HepG2 (cell line): ENCODE data around the gene DPM2. TPM values are rescaled to one million over a fixed set of nuclear protein-coding genes. Genes with fewer than 3 reads are reported as not detected.

Experiments
- CAMTA2 ChIP-seq: sonication (generic); formaldehyde crosslinking; IDR thresholded peaks from 2 replicates; pipeline ENCODE4 v1.4.0; 2020; ENCODE audit warnings: mild to moderate bottlenecking, missing genetic modification reagents, borderline replicate concordance
- GZF1 ChIP-seq: sonication (generic); formaldehyde crosslinking; IDR thresholded peaks from 2 replicates; pipeline ENCODE4 v1.5.1; 2020; ENCODE audit warnings: mild to moderate bottlenecking, missing genetic modification reagents
- HMGA1 ChIP-seq: sonication (generic); formaldehyde crosslinking; conservative IDR thresholded peaks from 2 replicates; pipeline ENCODE4 v1.4.0; 2020; ENCODE audit warnings: missing genetic modification reagents
- HNRNPUL1 ChIP-seq: fragments of 200-400 bp; formaldehyde crosslinking; IDR thresholded peaks from 2 replicates; pipeline ENCODE4 v1.6.1; 2017; ENCODE audit warnings: low read depth, mild to moderate bottlenecking, low read length, moderate library complexity
- MXI1 ChIP-seq: IDR thresholded peaks from 3 replicates; pipeline ENCODE4 v1.6.1; 2012; ENCODE audit warnings: low read depth, low read length, inconsistent platforms, borderline replicate concordance
- NCOR1 ChIP-seq: fragments of 200-600 bp; sonication (generic); IDR thresholded peaks from 2 replicates; pipeline ENCODE4 v1.7.0; 2017; ENCODE audit warnings: antibody characterized with exemption, low read length, borderline replicate concordance
- NFATC3 ChIP-seq: sonication (generic); formaldehyde crosslinking; IDR thresholded peaks from 2 replicates; pipeline ENCODE4 v1.5.1; 2020; ENCODE audit warnings: mild to moderate bottlenecking, missing genetic modification reagents
- NR2C2 ChIP-seq: sonication (generic); formaldehyde crosslinking; IDR thresholded peaks from 2 replicates; pipeline ENCODE4 v1.4.0; 2020; ENCODE audit warnings: missing genetic modification reagents, mild to moderate bottlenecking, moderate library complexity, borderline replicate concordance
- REST ChIP-seq, 2 experiments: IDR thresholded peaks; 2 replicates each; pipeline ENCODE4 v1.6.1; 2011 to 2012; ENCODE audit warnings: low read length in 2 of 2, borderline replicate concordance in 1 of 2, low read depth in 1 of 2, mild to moderate bottlenecking in 1 of 2, moderate library complexity in 1 of 2
- SMAD3 ChIP-seq: sonication (generic); formaldehyde crosslinking; IDR thresholded peaks from 2 replicates; pipeline ENCODE4 v1.4.0; 2020; ENCODE audit warnings: missing genetic modification reagents
- ZBTB20 ChIP-seq: sonication (generic); formaldehyde crosslinking; IDR thresholded peaks from 2 replicates; pipeline ENCODE4 v1.8.1; 2023; ENCODE audit warnings: missing genetic modification reagents, low read depth, mild to moderate bottlenecking, borderline replicate concordance
- ZFP91 ChIP-seq: sonication (generic); formaldehyde crosslinking; IDR thresholded peaks from 2 replicates; pipeline ENCODE4 v1.9.0; 2022; ENCODE audit warnings: missing genetic modification reagents, mild to moderate bottlenecking, borderline replicate concordance
- ZNF260 ChIP-seq: sonication (generic); formaldehyde crosslinking; IDR thresholded peaks from 2 replicates; pipeline ENCODE4 v1.4.0; 2020; ENCODE audit warnings: missing genetic modification reagents, low read depth, mild to moderate bottlenecking, borderline replicate concordance
- ZNF326 ChIP-seq: sonication (generic); formaldehyde crosslinking; IDR thresholded peaks from 2 replicates; pipeline ENCODE4 v1.4.0; 2020; ENCODE audit warnings: missing genetic modification reagents, borderline replicate concordance
- ZNF468 ChIP-seq: sonication (generic); formaldehyde crosslinking; IDR thresholded peaks from 2 replicates; pipeline ENCODE4 v1.8.0; 2022; ENCODE audit warnings: mild to moderate bottlenecking, moderate library complexity, missing genetic modification reagents
- ZNF816 ChIP-seq: sonication (generic); formaldehyde crosslinking; IDR thresholded peaks from 2 replicates; pipeline ENCODE4 v1.8.0; 2022; ENCODE audit warnings: missing genetic modification reagents, mild to moderate bottlenecking, borderline replicate concordance
- ZSCAN25 ChIP-seq: sonication (generic); formaldehyde crosslinking; IDR thresholded peaks from 2 replicates; pipeline ENCODE4 v1.8.0; 2022; ENCODE audit warnings: mild to moderate bottlenecking, missing genetic modification reagents
- polyA plus RNA-seq, 8 experiments: library from polyadenylated mRNA; depleted of rRNA in 3 of 8; stranded (reverse) in 7 of 8; unstranded in 1 of 8; fragments of >200 nt; fragmentation: Illumina TruSeq in 4 of 8; extraction: Trizol in 4 of 8; gene quantifications; 2 replicates each; pipeline versions ENCODE4 v1.2.1 to v1.2.3, GENCODE V29; 2011 to 2016; ENCODE audit warnings: low read depth in 4 of 8, missing spikeins in 1 of 8, mixed read lengths in 1 of 8; ENCODE audit not compliant: insufficient read depth in 1 of 8
- total RNA-seq, 5 experiments: library from RNA; depleted of rRNA; stranded (reverse); fragments of >200 nt; fragmentation: Illumina TruSeq; extraction: Trizol; gene quantifications; 2 replicates each; pipeline ENCODE4 v1.2.3, GENCODE V29; 2016; ENCODE audit warnings: low read depth in 1 of 5
- TF ChIP-seq, protein P1 (sequence below): sonication (generic); formaldehyde crosslinking; IDR thresholded peaks from 2 replicates; pipeline ENCODE4 v1.8.0; 2022; ENCODE audit warnings: mild to moderate bottlenecking, missing genetic modification reagents, moderate library complexity
- TF ChIP-seq, protein P2 (sequence below): sonication (generic); formaldehyde crosslinking; conservative IDR thresholded peaks from 2 replicates; pipeline ENCODE4 v1.4.0; 2020; ENCODE audit warnings: missing genetic modification reagents
- TF ChIP-seq, protein P3 (sequence below): sonication (generic); formaldehyde crosslinking; IDR thresholded peaks from 2 replicates; pipeline ENCODE4 v1.4.0; 2020; ENCODE audit warnings: missing genetic modification reagents

DPM2 gene
- total and polyA plus RNA-seq, 2 of the 13 experiments (the other 11 are each of a cell fraction or from before 2014, with no cell fraction given), result 24.8 to 35.3 TPM

DNA sequence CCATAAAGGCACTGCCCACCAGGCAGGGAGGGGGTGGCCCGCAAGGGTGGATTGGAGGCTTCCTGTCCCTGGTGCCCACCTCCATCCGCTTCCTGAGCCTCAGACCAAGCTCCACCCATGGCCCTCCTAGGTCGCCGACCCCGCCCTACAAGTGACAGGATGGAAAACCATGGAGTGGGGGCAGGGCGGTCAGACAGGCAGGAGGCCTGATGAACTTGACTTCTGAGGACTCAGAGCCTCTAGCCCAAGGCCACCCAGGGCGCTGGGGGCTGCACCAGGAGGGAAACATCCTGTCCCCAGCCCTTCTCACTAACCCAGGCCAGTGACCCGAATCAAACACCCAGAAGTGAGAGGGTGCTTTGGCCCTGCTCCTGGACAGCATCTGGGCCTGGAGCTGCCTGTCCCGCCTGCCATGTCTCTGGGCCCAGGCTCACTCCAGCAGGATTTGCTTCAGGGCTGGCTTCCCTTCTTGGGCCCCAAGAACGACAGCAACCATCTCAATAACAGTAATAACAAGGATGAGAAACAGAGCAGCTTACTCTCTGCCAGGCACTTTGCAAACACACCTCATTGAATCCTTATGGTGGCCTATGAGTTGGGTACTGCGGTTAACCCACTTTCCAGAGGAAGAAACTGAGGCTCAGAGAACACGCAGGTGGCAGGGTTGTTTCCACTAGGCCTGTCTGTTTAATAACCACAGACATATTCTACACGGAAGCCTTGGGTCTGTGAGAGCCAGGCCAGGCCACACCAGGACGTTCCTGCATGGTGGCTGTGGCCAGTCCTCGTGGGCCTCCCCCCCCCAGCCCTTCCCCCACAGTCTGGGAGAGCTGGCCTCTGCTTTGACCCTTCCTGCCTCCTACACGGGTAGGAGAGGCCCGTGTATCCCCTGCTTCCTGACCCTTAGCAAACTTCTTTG lies 33.8 kb downstream of the DPM2 start (continued):
- TF ChIP-seq ZFP91, result peak; percentile 78; the same call in 1 of the 2 replicates
- TF ChIP-seq ZNF816, result peak; percentile 51; the same call in 1 of the 2 replicates
- no peak for TF ChIP-seq HMGA1 (CRISPR knock-in tag)
- no peak for TF ChIP-seq ZBTB20 (CRISPR knock-in tag)
- TF ChIP-seq NR2C2 (CRISPR knock-in tag), result no peak
- no peak for TF ChIP-seq ZNF326 (CRISPR knock-in tag)
- peak; percentile 62; the same call in 1 of the 2 replicates for TF ChIP-seq SMAD3 (CRISPR knock-in tag)
- TF ChIP-seq NCOR1, result peak; percentile 48; the same call in 1 of the 2 replicates
- TF ChIP-seq ZNF260 (CRISPR knock-in tag), result no peak
- no peak for TF ChIP-seq ZNF468 (CRISPR knock-in tag)
- no peak for TF ChIP-seq GZF1 (CRISPR knock-in tag)
- peak; percentile 62; the same call in 1 of the 3 replicates for TF ChIP-seq MXI1
- no peak for TF ChIP-seq CAMTA2 (CRISPR knock-in tag)
- TF ChIP-seq, protein P1, sequence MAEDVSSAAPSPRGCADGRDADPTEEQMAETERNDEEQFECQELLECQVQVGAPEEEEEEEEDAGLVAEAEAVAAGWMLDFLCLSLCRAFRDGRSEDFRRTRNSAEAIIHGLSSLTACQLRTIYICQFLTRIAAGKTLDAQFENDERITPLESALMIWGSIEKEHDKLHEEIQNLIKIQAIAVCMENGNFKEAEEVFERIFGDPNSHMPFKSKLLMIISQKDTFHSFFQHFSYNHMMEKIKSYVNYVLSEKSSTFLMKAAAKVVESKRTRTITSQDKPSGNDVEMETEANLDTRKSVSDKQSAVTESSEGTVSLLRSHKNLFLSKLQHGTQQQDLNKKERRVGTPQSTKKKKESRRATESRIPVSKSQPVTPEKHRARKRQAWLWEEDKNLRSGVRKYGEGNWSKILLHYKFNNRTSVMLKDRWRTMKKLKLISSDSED (CRISPR knock-in tag), result no peak
- TF ChIP-seq, protein P2, sequence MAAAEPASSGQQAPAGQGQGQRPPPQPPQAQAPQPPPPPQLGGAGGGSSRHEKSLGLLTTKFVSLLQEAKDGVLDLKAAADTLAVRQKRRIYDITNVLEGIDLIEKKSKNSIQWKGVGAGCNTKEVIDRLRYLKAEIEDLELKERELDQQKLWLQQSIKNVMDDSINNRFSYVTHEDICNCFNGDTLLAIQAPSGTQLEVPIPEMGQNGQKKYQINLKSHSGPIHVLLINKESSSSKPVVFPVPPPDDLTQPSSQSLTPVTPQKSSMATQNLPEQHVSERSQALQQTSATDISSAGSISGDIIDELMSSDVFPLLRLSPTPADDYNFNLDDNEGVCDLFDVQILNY (CRISPR knock-in tag), result no peak
- TF ChIP-seq ZSCAN25 (CRISPR knock-in tag), result no peak; the same call in 1 of the 2 replicates
- TF ChIP-seq HNRNPUL1, result no peak
- TF ChIP-seq NFATC3 (CRISPR knock-in tag), result no peak
- TF ChIP-seq, protein P3, sequence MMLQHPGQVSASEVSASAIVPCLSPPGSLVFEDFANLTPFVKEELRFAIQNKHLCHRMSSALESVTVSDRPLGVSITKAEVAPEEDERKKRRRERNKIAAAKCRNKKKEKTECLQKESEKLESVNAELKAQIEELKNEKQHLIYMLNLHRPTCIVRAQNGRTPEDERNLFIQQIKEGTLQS (CRISPR knock-in tag), result no peak
- TF ChIP-seq REST (IDR thresholded peaks at IDR 0.05; ENCODE audit: borderline replicate concordance in 1 of 2, low read depth in 1 of 2, low read length in 2 of 2), result 0 out of 4 replicates have a peak, but pooled peaks of 1 of the 2 experiments have one; percentile 27
